HG03432 (cell line): Measurements from ENCODE around the gene CERS1.

Experiments
- ATAC-seq: cut with Tn5 transposase; IDR thresholded peaks from one replicate; pipeline ENCODE4 v1.9.1; 2021; ENCODE audit warnings: mild to moderate bottlenecking, moderate library complexity; ENCODE audit not compliant: unreplicated experiment

Gene CERS1

GRCh38 chr19:18859676-18860301, 36.2 kb downstream of the CERS1 start:
- ATAC-seq = no peak

GRCh38 chr19:18858906-18859646, 36.9 kb downstream of the CERS1 start:
- no peak for ATAC-seq

GRCh38 chr19:18857223-18857622, 38.7 kb downstream of the CERS1 start:
- no peak for ATAC-seq

- ATAC-seq = no peak
Measured at GRCh38 chr19:18856385-18857126, 39.4 kb downstream of the CERS1 start.

- ATAC-seq = no peak
Measured at GRCh38 chr19:18855647-18856384, 40.1 kb downstream of the CERS1 start.

- no peak for ATAC-seq
Measured at GRCh38 chr19:18854982-18855381, 41.0 kb downstream of the CERS1 start.

- ATAC-seq = no peak
Measured at GRCh38 chr19:18853755-18854427, 42.1 kb downstream of the CERS1 start.

GRCh38 chr19:18852648-18853047, 43.3 kb downstream of the CERS1 start:
- ATAC-seq = no peak

GRCh38 chr19:18851673-18852325, 44.2 kb downstream of the CERS1 start:
- no peak for ATAC-seq

GRCh38 chr19:18850471-18851375, 45.2 kb downstream of the CERS1 start:
- ATAC-seq = no peak

- ATAC-seq = no peak
Measured at GRCh38 chr19:18849838-18850400, 46.0 kb downstream of the CERS1 start.

GRCh38 chr19:18848878-18849661, 46.9 kb downstream of the CERS1 start:
- no peak for ATAC-seq

- no peak for ATAC-seq
Measured at GRCh38 chr19:18847549-18848463, 48.2 kb downstream of the CERS1 start.

- ATAC-seq = no peak
Measured at GRCh38 chr19:18846862-18847548, 49.0 kb downstream of the CERS1 start.

- no peak for ATAC-seq
Measured at GRCh38 chr19:18845961-18846360, 50.0 kb downstream of the CERS1 start.

GRCh38 chr19:18844806-18845329, 51.1 kb downstream of the CERS1 start:
- ATAC-seq = no peak
